SK-N-SH treated with all-trans-retinoic acid at 6 μM for 48 hours (cell line): Measurements from ENCODE around the gene MBTD1.

Source experiments
- ATAC-seq: fragments of 200-7000 bp; cut with Tn5 transposase; 3 replicates; pipeline ENCODE4 v1.9.1; 2020; ENCODE audit warnings: mild to moderate bottlenecking, moderate library complexity
- ARNTL ChIP-seq: fragments of 450-650 bp; formaldehyde crosslinking; IDR thresholded peaks from 2 replicates; pipeline ENCODE4 v1.5.0; 2020; ENCODE audit warnings: low read depth, mild to moderate bottlenecking, moderate library complexity, borderline replicate concordance
- BACH2 ChIP-seq: fragments of 250-450 bp; sonication (Bioruptor Pico); IDR thresholded peaks from 2 replicates; pipeline ENCODE4 v1.9.0; 2021; ENCODE audit warnings: mild to moderate bottlenecking, borderline replicate concordance
- CREB5 ChIP-seq: fragments of 250-450 bp; sonication (Bioruptor Pico); IDR thresholded peaks from 2 replicates; pipeline ENCODE4 v1.5.1; 2020; ENCODE audit warnings: low read depth, mild to moderate bottlenecking, moderate library complexity
- CSDC2 ChIP-seq: fragments of 250-450 bp; sonication (Bioruptor Pico); IDR thresholded peaks from 2 replicates; pipeline ENCODE4 v1.5.0; 2020; ENCODE audit warnings: mild to moderate bottlenecking, moderate library complexity
- CSRNP3 ChIP-seq: fragments of 250-450 bp; sonication (Bioruptor Pico); IDR thresholded peaks from 2 replicates; pipeline ENCODE4 v1.5.1; 2021; ENCODE audit warnings: mild to moderate bottlenecking, moderate library complexity
- GLIS3 ChIP-seq: fragments of 250-450 bp; sonication (Bioruptor Pico); IDR thresholded peaks from 2 replicates; pipeline ENCODE4 v1.5.0; 2020; ENCODE audit warnings: mild to moderate bottlenecking, moderate library complexity
- ISL1 ChIP-seq: fragments of 250-450 bp; sonication (Bioruptor Pico); IDR thresholded peaks from 2 replicates; pipeline ENCODE4 v2.1.2; 2022; ENCODE audit warnings: mild to moderate bottlenecking, moderate library complexity
- OSR1 ChIP-seq: fragments of 250-450 bp; sonication (Bioruptor Pico); IDR thresholded peaks from 2 replicates; pipeline ENCODE4 v1.8.0; 2022; ENCODE audit warnings: moderate library complexity, mild to moderate bottlenecking, inconsistent platforms
- PATZ1 ChIP-seq: fragments of 250-450 bp; sonication (Bioruptor Pico); IDR thresholded peaks from 2 replicates; pipeline ENCODE4 v1.8.0; 2020; ENCODE audit warnings: mild to moderate bottlenecking, moderate library complexity, borderline replicate concordance
- POU6F1 ChIP-seq: fragments of 250-450 bp; sonication (Bioruptor Pico); IDR thresholded peaks from 2 replicates; pipeline ENCODE4 v1.8.0; 2021; ENCODE audit warnings: low read depth, mild to moderate bottlenecking, moderate library complexity, borderline replicate concordance
- PPARA ChIP-seq: fragments of 250-450 bp; sonication (Bioruptor Pico); IDR thresholded peaks from 2 replicates; pipeline ENCODE4 v1.5.0; 2020; ENCODE audit warnings: mild to moderate bottlenecking, borderline replicate concordance
- RARB ChIP-seq: fragments of 250-450 bp; sonication (Bioruptor Pico); IDR thresholded peaks from 2 replicates; pipeline ENCODE4 v1.8.0; 2021; ENCODE audit warnings: mild to moderate bottlenecking, moderate library complexity
- TCF4 ChIP-seq: fragments of 250-450 bp; sonication (Bioruptor Pico); IDR thresholded peaks from 2 replicates; pipeline ENCODE4 v1.8.0; 2021; ENCODE audit warnings: mild to moderate bottlenecking, moderate library complexity, borderline replicate concordance
- TOX ChIP-seq: fragments of 250-450 bp; sonication (Bioruptor Pico); IDR thresholded peaks from 2 replicates; pipeline ENCODE4 v1.8.0; 2021; ENCODE audit warnings: mild to moderate bottlenecking, moderate library complexity, borderline replicate concordance
- TSHZ2 ChIP-seq: fragments of 250-450 bp; sonication (Bioruptor Pico); IDR thresholded peaks from 2 replicates; pipeline ENCODE4 v1.5.0; 2020; ENCODE audit warnings: mild to moderate bottlenecking, moderate library complexity
- ZC3H10 ChIP-seq: fragments of 250-450 bp; sonication (Bioruptor Pico); IDR thresholded peaks from 2 replicates; pipeline ENCODE4 v1.5.1; 2021; ENCODE audit warnings: mild to moderate bottlenecking, moderate library complexity
- ZFP3 ChIP-seq: fragments of 250-450 bp; sonication (Bioruptor Pico); IDR thresholded peaks from 2 replicates; pipeline ENCODE4 v1.5.0; 2020; ENCODE audit warnings: mild to moderate bottlenecking, moderate library complexity
- ZFP30 ChIP-seq: fragments of 450-650 bp; formaldehyde crosslinking; IDR thresholded peaks from 2 replicates; pipeline ENCODE4 v1.5.0; 2022; ENCODE audit warnings: mild to moderate bottlenecking, moderate library complexity
- ZNF565 ChIP-seq: fragments of 450-650 bp; formaldehyde crosslinking; conservative IDR thresholded peaks from 2 replicates; pipeline ENCODE4 v1.5.0; 2020; ENCODE audit warnings: low read depth, mild to moderate bottlenecking, moderate library complexity
- ZNF70 ChIP-seq: fragments of 450-650 bp; formaldehyde crosslinking; IDR thresholded peaks from 2 replicates; pipeline ENCODE4 v1.5.0; 2020; ENCODE audit warnings: mild to moderate bottlenecking, moderate library complexity
- ZNF8 ChIP-seq: fragments of 450-650 bp; formaldehyde crosslinking; IDR thresholded peaks from 2 replicates; pipeline ENCODE4 v1.5.0; 2020; ENCODE audit warnings: mild to moderate bottlenecking, moderate library complexity

The MBTD1 gene

GRCh38 chr17:51244041-51244440 lies 15.8 kb downstream of the MBTD1 start:
- TF ChIP-seq TOX (CRISPR knock-in tag), result no peak
- TF ChIP-seq RARB (CRISPR knock-in tag), result no peak
- TF ChIP-seq ZFP30 (CRISPR knock-in tag), result no peak
- TF ChIP-seq ZNF70, result no peak
- TF ChIP-seq CREB5 (CRISPR knock-in tag), result no peak
- no peak for TF ChIP-seq POU6F1 (CRISPR knock-in tag)
- no peak for TF ChIP-seq ZFP3 (CRISPR knock-in tag)
- no peak for TF ChIP-seq BACH2 (CRISPR knock-in tag)
- TF ChIP-seq CSRNP3 (CRISPR knock-in tag), result no peak
- TF ChIP-seq TCF4 (CRISPR knock-in tag), result no peak
- no peak for TF ChIP-seq OSR1 (CRISPR knock-in tag)
- TF ChIP-seq CSDC2, result no peak
- no peak for TF ChIP-seq ISL1 (CRISPR knock-in tag)
- no peak for TF ChIP-seq ZNF8 (CRISPR knock-in tag)
- no peak for TF ChIP-seq ZNF565 (CRISPR knock-in tag)
- no peak for TF ChIP-seq ARNTL (CRISPR knock-in tag)
- no peak for TF ChIP-seq ZC3H10 (CRISPR knock-in tag)
- TF ChIP-seq PATZ1 (CRISPR knock-in tag), result no peak
- TF ChIP-seq PPARA (CRISPR knock-in tag), result no peak
- TF ChIP-seq GLIS3 (CRISPR knock-in tag), result no peak
- no peak for ATAC-seq

GRCh38 chr17:51240275-51240674 lies 19.6 kb downstream of the MBTD1 start:
- no peak for ATAC-seq
- no peak for TF ChIP-seq ZFP3 (CRISPR knock-in tag)
- no peak for TF ChIP-seq TSHZ2
- no peak for TF ChIP-seq ISL1 (CRISPR knock-in tag)
- no peak for TF ChIP-seq CSRNP3 (CRISPR knock-in tag)
- no peak for TF ChIP-seq CREB5 (CRISPR knock-in tag)
- TF ChIP-seq PATZ1 (CRISPR knock-in tag), result no peak
- no peak for TF ChIP-seq ARNTL (CRISPR knock-in tag)
- TF ChIP-seq POU6F1 (CRISPR knock-in tag), result no peak
- no peak for TF ChIP-seq PPARA (CRISPR knock-in tag)
- TF ChIP-seq, all 23 proteins: peak for 0
